Fibroblast of the conjunctiva (primary cell): Measurements from ENCODE around the gene LPP.

Source experiments
- DNase-seq: peaks from one replicate; pipeline ENCODE4 v3.0.0-alpha.2; 2010; ENCODE audit warnings: low read depth

LPP gene

DNA sequence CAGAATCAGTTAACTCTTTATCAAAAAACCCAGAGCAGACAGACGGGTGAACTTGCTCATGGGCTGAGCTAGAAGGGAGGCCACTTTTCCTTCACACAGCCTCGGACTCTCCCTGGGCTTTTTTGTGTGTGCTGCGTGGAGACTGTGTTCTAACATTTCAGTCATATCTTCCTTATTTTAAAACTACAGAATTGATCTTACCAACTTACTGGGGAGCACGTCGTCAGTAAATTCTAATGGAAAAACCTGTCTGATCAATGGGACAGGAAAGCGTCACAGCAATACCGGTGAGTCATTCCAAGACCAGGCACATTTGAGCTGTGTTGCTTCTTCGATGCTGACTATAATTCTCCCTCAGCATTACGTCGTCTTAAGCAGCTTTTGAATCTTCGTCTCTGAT, 145.1 kb downstream of the LPP start:
- DNase-seq, result no peak

DNA sequence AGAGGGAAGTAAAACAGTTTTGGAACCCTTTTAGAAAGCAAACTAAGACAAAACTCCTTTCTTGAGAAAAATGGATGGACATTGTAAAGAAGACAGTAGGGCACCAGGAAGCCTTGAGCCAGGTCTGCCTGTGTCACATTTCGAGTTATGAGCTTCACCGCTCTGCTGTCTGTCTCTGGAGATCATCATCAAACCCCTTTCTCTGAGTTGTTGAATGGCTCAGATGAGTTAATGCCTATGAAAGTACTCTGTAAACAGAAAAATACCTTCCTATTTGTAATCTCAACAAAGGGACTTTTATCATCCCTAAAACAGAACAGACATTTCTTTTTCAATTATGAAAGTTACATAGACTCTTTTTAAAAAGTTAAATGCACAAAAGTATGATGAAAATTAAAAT, 145.8 kb downstream of the LPP start:
- no peak for DNase-seq

DNA sequence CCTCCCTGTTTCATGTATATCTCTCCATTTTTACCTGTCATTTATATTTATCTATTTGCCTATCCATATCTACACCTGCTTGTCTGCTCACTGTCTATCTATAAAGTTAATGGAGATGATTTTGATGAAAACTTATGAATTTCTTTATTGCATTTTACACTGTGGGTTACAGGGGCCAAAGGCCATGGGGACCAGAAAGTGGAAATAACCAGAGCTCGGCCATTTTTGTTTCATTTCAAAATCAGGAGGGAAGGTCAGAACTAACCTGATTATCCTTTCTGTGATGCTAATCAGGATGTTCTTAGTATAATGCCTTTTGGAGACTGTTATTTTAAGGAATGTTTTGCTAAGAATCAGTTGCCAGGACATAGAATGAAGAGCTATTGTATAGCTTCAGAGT, 147.2 kb downstream of the LPP start:
- DNase-seq, result no peak

DNA sequence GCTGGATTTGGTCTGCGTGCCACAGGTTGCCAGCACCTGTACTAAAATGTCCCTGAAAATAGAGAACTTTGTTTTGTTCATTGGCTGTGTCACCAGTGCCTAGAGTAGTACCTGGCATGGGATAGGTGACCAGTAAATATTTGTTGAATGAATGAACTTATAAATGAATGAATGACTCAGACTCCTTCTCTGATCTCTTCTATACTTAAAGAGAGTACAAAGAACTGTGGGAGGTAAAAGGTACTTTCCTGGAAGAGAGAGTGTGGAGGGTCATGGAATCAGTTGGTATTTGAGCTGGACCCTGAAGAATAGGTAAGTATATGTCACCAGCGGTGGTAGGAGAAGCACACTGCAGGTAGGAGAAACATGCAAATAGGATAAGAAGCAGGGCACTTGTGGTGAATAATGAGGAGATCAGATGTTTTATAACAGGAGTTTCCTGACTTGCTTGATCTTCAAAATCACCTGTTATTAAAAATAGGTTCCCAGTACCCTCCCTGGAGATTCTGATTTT, 149.4 kb downstream of the LPP start:
- no peak for DNase-seq

DNA sequence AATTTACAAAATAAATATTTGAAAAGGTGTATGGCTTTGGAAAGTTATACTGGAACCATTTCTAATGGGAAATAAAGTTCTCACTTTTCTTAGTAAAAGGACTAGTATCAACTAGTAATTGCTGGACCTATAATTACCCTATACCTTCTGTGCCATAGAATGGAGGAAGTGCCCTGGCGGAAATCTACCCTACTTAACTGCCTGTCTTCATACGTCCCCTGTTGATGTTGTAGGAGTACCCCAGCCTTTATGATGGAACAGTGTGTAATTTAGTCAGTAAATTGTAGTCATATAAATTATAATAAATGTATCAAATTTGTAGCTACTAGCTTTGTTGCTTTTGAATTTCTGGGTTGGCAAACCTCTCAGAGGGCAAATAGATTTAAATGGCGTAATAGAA, 149.9 kb downstream of the LPP start:
- no peak for DNase-seq

DNA sequence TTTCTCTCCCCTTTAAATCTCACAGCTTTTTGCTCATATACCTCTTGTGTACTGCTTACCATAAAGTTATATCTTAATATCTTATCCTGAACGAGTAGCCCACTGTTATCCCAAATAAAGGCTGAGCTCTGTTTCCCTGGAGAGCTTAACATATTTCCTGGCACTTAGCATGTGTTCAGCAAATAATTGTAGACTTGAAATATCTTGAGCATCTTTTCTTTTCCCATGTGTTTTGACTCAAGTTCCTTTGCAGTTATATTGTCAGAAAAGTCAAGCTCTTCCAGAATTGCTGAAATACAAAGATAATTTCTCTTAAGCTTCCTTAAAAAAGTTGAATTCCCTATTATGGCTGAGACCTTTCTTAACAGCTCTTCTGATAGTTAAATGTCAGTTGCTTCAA, 150.5 kb downstream of the LPP start:
- DNase-seq, result no peak

DNA sequence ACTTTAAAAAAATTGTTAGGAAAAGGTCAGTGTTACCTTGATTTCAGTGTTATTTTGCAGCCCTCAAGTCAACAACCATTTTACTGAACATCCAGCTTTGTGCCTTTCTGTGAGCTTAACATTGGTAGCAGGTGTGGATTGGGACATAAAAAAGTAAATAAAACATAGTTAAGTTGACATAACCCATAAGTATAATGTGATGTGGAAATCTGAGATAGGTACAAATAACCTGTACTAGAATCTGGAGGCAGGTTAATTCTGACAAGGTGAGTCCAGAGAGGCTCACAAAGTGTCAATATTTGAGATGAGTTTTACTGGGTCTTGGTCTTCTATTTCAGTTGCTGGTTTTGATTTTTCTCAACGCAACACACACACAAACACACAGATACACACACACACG, 151.3 kb downstream of the LPP start:
- DNase-seq, result no peak

DNA sequence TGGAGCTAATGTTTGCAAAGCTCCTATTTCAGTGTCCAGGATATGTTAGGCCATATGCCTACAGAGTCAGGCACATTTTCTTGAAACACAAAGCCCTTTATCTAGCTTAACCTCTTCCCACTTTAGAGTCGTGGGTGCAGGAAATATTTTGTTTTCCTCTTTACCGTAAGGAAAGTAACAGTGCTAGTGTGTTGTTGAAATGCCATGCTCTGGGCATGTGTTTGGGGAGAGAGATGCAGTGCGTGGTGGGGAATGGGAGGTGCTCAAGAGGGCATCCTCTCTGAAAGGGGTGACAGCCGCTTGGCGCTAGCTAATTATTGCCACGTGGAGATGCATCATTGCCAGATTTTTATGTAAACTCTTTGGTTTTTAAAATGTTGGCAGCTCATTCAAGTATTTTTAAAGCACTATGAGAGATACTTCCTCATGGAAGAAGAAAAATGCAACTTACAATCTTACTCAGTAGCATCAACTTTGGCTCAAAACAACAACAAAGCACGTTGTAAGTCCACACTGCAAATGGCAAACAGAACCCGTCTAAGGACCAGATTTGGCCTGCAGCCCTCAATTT, 152.6 kb downstream of the LPP start:
- DNase-seq, result no peak

DNA sequence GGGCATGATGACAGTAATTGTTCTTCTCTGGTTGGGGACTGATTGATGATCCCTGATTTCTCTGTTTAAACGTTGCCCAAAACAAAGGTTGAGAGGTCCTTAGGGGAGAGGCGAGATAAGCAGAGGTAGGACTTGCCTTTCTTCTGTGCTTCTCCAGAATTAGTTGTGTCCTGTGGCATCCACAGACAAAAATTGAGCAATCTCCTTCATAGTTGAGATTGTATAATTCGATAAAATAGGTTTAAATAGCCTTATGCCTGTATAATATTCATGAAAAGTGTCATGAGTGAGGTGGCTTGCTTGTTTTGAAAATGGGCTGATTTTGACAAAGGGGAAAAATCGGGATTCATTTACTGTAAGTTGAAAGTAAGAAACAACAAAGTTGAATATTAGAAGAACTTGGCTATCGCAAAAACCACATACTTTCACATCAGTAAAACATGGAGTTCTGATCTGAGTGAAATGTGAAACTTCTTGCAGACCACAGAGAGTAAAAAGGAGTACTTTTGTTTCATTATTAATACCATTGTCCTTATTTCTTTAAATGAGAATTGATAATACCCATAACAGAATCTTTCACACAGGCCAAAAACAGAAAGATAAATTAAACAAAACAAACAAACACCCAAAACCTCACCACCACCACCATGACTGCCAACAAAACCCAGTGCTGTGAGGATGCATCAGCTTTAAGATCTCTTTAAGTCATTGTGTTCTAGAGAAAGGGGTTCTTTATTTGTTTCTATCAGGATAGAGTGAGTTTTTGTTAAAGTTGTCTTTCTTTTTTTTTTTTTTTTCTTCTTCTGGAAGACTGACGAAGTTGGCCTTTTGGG, 155.7 kb downstream of the LPP start:
- DNase-seq, result no peak

DNA sequence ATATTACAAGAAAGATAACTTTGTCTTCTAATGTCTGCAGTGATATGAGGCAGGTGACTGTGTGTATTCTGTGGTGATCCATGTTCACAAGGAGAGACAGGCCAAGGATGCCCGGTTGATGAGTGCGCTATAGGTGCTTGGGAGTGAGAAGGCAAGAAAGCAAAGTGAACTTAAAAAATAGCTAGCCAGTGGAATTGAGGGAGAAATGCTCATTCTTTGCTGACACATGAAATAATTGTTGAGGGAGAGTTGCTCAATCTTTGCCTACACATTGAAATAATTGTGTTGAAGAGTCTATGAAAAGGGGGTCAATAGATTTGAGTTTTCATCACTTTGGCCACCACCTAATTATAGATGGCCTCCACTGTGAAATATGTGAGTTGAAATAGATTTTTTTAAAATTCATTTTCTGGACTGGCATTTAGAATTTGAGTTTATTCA, 156.3 kb downstream of the LPP start:
- no peak for DNase-seq

DNA sequence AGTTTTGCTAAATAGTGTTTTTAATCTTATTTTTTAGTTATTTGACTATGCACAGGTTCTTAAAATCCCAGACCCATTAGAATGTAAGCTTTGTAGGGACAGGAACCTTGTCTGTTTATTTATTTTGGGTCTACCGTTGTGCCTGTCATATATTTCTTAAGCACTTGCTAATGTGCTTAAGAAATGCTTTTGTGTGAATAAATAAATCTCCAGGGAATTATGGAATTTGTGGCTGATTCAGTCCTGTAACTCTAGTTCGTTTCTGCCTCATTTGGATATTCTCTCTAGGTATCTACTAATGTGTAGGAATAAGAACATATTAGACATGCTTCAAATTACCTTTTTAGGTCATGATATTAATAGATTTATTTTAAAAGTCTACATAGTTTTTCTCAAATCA, 161.6 kb downstream of the LPP start:
- DNase-seq, result no peak

DNA sequence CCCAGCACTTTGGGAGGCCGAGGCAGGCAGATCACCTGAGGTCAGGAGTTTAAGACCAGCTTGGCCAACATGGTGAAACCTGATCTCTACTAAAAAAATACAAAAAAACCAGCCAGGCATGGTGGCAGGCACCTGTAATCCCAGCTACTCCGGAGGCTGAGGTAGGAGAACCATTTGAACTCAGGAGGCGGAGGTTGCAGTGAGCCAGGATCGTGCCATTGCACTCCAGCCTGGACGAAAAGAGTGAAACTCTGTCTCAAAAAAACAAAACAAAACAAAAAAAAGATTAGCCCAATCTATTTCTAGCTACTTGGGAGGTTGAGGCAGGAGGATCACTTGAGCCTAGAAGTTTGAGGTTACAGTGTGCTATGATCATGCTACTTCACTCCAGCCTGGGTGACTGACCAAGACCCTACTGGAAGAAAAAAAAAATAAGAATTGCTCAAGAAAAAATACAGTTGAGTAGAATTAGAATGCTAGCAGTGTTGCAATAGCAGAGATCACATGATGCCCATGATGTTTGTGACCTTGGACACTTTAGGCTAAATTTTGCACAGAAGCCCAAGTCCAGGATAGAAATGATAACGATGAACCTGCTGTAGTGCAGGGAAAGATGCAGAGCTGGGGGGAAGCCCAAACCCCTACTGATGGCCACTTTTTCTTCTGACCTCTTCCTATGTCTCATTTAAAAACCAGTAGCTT, 162.2 kb downstream of the LPP start:
- DNase-seq, result no peak

DNA sequence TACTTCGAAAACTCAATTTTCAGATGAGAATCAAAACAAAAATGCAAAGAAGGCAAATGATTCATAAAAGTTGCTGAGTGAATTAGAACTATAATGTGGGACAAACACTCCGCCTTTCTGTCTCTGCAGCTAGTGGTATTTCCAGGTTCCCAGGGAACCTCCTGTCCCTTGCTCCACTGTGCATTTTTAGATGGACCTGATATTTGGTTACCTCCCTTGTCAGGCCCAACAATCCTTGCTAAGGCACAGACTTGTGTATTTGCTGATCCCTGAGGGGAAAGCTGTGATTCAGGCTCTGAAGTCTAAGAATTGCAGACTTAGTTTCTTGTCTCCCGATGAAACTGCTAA, 162.7 kb downstream of the LPP start:
- no peak for DNase-seq

DNA sequence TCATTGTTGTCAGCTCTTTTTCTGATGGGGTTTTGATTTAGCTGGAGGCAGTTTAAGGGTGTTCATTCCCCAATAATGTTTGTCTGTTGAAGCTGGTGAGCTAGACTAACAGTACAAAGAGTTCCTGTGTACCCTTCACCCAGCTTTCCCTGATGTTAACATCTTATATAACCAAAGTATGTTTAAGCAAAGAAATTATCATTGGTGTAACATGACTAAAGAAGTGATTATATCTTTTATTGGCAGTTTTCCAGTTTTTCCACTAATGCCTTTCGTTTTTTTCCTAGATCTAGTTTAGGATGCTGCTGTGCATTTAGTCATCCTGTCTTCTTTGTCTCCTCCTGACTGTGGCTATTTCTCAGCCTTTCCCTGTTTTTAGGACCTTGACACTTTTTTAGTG, 165.6 kb downstream of the LPP start:
- no peak for DNase-seq

DNA sequence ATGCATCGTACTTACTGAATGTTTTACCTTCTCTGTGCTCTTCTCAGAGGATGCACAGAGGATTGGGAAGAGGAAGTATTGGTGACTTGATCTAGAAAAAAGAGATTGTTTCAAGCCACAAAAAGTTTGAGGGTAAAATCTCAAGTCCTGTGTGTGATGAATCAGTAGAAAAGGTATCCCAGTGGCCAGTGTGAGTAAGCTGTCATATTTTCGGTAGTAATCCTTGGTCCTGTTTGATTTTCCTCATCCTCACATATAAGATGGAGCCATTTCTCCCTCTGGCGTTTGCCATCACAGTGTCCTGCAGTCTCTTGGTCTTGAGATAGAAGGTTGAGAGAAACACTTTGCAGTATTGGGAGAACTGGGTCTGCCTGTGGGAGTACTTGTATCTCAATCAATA, 166.8 kb downstream of the LPP start:
- no peak for DNase-seq

DNA sequence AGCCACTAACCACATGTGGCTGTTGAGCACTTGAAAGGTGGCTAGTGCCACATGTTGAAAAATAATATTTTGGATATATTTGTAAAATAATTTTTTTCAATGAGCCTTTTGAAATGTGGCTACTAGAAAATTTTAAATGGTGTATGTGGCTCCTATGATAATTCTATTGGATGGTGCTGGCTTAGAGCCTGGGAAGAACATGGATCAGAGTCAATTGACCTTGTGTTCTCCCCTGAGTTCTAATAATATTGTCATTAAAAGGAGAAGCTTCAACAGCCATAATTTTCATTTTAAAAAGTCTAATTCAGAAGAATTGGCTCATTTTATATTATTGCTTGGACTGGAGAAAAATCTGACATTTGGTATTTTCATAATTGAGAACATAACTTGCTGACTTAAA, 167.3 kb downstream of the LPP start:
- DNase-seq, result no peak

DNA sequence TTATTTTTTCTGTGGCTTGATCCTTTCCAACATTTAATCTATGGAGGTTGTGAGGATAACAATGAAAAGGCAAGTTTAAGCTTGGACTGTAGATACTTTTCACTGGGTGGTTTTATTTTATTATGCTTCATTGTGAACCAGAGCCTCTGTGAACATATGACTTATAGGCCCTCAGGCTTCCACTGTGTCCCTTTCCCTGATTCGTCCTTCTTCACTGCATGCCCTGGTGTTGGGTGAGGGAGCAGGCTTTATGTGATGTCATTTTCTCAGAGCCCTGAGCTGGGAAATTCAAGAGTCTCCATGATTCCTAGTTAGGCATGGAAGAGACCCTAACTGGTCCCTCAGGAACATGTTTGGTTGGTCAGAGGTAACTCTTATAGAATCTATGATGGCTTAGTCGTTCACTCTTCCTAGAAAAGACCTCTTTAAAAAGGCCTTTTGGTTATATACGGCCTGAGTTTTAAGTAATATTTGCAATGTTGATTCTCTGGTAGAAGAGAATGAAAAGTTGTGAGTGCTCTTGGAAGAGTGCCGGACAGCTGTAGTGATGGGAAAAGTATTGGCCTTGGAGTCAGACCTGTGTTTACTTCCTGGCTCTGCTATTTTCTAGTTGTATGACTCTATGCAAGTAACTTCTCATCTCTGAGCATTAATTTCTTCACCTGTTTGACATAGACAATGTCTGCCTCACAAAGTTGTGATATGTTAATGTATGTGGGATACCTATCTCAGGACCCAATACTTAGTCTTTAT, 168.4 kb downstream of the LPP start:
- DNase-seq, result no peak

DNA sequence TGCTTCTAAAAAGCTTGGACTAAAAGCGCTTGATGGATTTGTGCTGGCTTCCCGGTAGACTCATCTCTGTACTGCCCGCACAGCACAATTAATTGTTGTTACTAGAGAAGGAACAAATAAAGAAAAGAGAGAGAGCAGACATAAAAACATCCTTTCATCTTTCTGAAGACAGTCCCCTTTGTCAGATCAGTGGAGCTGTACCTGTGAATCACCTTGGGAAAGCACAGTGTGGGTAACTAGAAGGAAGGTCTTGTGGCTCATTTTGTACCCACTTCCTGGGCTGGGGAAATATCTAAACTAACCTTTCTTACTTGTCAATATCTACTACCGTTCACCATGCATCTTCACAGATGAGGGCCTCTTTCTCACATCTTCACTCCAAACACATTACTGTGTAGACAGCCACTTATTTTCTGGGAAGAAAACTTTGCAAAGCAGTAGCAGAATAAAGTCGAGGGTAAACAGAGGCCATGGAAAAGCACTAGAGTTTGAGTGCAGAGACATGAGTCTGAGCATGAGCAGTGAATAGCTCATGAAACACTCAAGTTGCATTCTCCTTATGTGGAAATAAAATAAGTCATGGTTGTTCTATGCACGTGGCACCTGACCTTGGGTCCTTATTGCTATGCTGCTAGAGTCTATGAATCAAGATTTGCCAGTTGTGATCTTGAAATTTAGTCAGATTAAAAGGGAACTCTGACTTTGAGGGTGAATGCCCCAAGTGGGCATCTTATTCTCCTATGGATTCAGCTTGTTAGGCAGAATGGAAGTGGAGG, 169.3 kb downstream of the LPP start:
- DNase-seq, result no peak

DNA sequence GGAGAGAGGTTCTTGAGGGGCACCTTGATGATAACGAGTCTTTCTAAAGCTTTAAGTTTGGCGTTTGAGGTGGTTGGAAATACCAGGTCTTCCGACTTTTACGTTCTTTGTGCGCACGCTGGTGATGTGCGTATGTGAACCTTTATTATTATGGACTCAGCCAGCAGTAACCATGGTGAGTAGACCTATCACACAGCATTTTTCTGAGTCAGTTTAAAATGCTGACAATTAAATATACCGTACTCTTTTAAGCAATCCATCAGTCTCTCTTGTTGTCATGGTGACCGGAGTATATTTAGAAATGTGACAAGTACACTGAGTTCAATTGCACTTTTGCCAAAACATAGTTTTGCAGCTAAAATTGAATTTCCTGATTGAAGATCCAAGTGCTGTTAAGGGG, 172.2 kb downstream of the LPP start:
- DNase-seq, result no peak

DNA sequence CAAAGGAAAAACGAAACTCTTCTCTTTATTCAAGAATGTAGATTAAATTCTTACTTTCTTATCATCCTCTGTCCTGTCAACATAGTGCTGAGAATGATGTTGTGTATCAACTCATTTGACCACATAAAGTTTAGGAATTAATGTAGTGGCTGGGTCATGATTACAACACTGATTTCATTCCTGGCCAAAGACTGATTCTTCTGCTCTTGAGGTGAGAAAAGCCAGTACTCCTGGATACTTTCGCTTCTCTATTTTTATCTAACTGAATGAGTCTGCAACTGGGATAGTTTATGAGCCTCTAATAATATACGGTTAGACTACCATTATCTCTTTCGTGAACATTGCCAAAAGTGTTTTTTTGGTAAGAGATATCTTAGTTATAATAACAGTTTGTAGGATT, 173.0 kb downstream of the LPP start:
- DNase-seq, result no peak

DNA sequence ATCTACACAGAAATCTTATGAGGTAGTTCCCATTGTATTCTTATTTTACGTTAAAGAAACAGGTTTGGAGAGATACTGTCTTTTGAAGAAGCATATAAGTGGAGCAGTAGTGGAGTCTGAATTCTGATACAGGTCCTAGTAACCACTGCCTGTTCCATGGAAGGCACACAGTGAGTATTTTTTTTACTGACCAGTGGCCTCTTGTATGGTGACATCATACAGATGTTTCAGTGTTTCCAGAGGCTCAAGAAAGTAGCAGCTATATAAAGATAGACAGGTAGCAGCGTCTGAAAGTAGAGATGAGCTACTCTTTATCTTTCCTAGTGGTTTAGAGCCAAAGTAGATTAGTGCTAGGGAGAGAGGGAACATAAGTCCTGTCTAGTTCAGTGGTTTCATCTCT, 173.5 kb downstream of the LPP start:
- DNase-seq, result no peak

DNA sequence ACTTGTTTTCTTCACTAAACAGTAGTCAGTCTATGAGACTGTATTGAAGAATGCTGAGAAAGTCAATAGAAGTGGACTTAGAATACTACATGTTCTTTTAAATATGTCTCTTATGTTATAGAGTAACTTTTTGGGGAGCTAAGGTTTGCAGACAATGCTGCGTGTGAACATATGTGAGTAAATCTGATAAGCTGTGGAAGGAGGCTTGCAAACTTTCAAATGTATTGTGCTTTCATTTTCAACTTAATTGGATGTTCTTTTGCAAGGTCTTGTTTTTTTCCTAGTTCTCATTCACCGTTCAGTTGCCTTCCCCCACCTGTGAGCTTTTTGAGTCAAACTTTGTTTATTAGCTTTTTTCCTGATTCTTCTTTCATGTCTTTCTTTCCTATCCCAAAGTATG, 176.2 kb downstream of the LPP start:
- no peak for DNase-seq
